Amniotic stem cell (primary cell): ENCODE measurements around the gene POLR2L.
A peak's percentile ranks its signal among the peaks of the same experiment; 100 is the strongest.

Experiments used
- DNase-seq: peaks from one replicate; lab custom pipeline; 2025; lab: John Stamatoyannopoulos, UW

Gene POLR2L

GRCh38 chr11:838441-839279, 3.7 kb downstream of the POLR2L start:
- DNase-seq, result no peak

GRCh38 chr11:837990-838307, 4.4 kb downstream of the POLR2L start:
- DNase-seq, result no peak

GRCh38 chr11:837189-837989, 4.9 kb downstream of the POLR2L start:
- no peak for DNase-seq

- DNase-seq, result no peak
These were observed 5.6 kb downstream of the POLR2L start for GRCh38 chr11:836700-837099.

GRCh38 chr11:836274-836673, 6.1 kb downstream of the POLR2L start:
- DNase-seq, result no peak

GRCh38 chr11:834371-835316, 7.7 kb downstream of the POLR2L start:
- DNase-seq, result peak; percentile 73

GRCh38 chr11:833849-834311, 8.4 kb downstream of the POLR2L start:
- DNase-seq, result no peak

GRCh38 chr11:833114-833791, 9.1 kb downstream of the POLR2L start:
- no peak for DNase-seq

GRCh38 chr11:832529-833113, 9.7 kb downstream of the POLR2L start, which contains the start of gene CD151:
Gene CD151, plus strand, starts transcription at chr11:832952. Its CDS starts 3,118 bp downstream, at chr11:836070.
- DNase-seq, result peak; percentile 54

GRCh38 chr11:831961-832528, 10.3 kb downstream of the POLR2L start:
- no peak for DNase-seq

GRCh38 chr11:831118-831864, 11.0 kb downstream of the POLR2L start:
- DNase-seq, result no peak

GRCh38 chr11:830295-831117, 11.8 kb downstream of the POLR2L start:
- DNase-seq, result no peak

- no peak for DNase-seq
These were observed 12.5 kb downstream of the POLR2L start for GRCh38 chr11:829847-830294.

GRCh38 chr11:829176-829846, 13.0 kb downstream of the POLR2L start:
- no peak for DNase-seq

GRCh38 chr11:828506-829175, 13.7 kb downstream of the POLR2L start:
- no peak for DNase-seq

GRCh38 chr11:827897-828192, 14.5 kb downstream of the POLR2L start, which contains the start of gene CRACR2B:
Gene CRACR2B, plus strand, starts transcription at chr11:827919. Its CDS starts 689 bp downstream, at chr11:828608.
- no peak for DNase-seq

- DNase-seq, result no peak
These were observed 15.0 kb downstream of the POLR2L start for GRCh38 chr11:827146-827896.
